T-helper 1 cell (primary cell): ENCODE data around the gene GPATCH4.
"Not testable (repeated sequence)": the region's sequence is repeated elsewhere in the genome, so short reads cannot be mapped to it uniquely, and the experiment has no call there.

ENCODE experiments used
- DNase-seq, 5 donors: peaks; one replicate each; pipeline ENCODE4 v3.0.0-alpha.2; 2012 to 2020
- total RNA-seq, 4 donors: gene quantifications; one replicate each; lab custom pipeline; 2026; lab: John Stamatoyannopoulos, UW

Gene GPATCH4
- total RNA-seq, result 17.0 to 32.1 (median 28.5) reads per million in 4 donors

DNA sequence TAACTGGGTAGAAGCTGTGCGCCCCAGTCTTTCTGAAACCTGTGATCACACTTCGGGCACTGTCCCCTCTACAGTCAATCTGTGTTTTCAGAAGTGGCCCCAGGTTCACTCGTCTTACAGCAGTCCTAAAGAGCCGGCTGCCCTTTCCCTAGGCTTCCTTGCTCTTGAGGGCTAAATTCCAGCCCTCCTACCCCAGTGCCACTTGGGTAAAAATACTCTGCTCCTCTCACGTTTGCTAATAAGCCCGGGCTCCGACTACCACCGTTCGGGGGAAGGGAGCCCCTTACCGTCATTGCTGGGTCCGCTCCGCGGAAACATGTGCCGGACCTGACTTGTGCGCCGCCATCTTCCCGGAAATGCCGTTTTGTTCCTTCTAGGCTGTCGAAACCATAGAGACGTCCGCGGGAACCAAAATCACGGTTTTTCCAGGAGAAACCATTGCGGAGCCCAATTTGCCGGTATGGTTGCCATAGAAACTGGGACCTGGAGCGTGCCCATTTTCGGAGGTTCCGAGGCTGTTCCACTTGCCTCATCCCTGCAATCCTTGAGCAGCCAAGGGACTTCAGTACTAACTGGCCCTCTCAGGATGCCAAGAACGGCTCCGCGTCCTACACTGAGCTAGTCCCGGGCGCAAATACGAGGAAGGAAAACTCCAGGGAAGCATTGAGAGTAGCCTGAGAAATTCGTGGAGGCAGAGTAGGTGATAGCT lies at the start of gene GPATCH4:
TSS of gene GPATCH4 (minus strand) at position 358 of the 709 bp plus-strand sequence.
- DNase-seq, result peak; percentile 42 to 87 (median 65)

DNA sequence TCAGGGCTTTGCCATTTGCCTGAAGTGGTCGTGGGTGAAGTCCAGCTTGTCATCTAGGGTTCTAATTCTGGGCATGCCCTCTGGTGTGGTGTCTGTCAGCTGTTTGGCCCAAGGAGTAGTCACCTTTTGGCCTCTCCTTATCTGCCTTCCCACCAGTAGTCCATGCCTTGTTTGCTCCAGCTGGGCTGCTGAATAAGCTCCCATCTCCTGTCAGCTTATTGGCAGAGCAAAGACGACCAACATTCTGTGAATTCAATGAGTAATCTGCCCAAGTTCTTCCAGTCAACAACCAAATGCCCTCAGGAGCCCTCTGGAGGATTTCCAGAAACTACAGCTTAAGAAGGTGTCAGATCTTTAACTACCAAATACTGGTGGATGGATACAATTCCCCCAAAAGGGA lies 47.7 kb upstream of the GPATCH4 start:
- DNase-seq, result no peak

DNA sequence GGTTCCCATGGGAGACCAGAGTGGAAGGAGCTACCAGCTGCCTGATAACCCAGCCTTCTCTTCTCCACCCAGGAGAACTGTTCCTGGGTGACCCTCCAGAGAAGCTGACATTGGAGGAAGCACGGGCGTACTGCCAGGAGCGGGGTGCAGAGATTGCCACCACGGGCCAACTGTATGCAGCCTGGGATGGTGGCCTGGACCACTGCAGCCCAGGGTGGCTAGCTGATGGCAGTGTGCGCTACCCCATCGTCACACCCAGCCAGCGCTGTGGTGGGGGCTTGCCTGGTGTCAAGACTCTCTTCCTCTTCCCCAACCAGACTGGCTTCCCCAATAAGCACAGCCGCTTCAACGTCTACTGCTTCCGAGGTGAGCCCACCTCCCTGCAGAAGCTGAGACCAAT lies 47.2 kb upstream of the GPATCH4 start:
- no peak for DNase-seq

DNA sequence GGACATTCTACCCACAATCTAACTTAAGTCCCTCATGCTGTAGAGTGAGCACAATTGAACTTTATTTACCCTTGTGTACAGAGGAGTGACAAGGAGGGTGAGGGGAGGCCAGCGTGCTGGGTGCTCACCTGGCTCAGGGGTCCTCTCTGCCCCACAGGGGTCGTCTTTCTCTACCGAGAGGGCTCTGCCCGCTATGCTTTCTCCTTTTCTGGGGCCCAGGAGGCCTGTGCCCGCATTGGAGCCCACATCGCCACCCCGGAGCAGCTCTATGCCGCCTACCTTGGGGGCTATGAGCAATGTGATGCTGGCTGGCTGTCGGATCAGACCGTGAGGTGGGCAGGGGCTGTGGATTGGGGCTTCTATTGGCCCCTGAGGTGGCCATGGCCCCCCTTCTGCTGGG lies 46.1 kb upstream of the GPATCH4 start:
- DNase-seq, result no peak

DNA sequence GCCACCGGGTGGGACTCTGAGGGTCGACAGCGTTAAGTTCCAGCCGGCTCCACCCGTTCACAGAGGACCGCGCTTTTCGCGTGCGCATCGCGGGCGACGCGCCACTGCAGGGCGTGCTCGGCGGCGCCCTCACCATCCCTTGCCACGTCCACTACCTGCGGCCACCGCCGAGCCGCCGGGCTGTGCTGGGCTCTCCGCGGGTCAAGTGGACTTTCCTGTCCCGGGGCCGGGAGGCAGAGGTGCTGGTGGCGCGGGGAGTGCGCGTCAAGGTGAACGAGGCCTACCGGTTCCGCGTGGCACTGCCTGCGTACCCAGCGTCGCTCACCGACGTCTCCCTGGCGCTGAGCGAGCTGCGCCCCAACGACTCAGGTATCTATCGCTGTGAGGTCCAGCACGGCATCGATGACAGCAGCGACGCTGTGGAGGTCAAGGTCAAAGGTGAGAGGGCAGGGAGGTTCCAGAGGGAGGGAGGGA lies 45.5 kb upstream of the GPATCH4 start:
- no peak for DNase-seq

DNA sequence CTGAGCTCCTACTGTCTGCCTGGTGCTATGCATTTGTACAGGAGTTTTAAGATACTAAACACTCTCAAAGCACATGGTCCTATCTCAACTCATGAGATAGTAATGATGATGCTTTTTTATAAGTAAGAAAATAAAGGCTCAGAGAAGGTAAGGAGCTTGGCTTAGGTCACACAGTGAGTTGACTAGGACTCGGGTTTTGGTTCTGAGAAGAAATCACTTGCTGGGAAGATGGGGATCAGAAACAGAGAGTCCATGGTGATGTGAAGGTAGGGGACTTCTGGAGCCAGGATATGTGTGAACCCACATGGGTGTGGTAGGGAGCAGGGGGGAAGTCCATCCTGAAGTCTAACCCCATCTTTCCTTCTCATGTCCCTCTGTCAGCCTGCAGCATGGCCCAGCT lies 44.4 kb upstream of the GPATCH4 start:
- no peak for DNase-seq

DNA sequence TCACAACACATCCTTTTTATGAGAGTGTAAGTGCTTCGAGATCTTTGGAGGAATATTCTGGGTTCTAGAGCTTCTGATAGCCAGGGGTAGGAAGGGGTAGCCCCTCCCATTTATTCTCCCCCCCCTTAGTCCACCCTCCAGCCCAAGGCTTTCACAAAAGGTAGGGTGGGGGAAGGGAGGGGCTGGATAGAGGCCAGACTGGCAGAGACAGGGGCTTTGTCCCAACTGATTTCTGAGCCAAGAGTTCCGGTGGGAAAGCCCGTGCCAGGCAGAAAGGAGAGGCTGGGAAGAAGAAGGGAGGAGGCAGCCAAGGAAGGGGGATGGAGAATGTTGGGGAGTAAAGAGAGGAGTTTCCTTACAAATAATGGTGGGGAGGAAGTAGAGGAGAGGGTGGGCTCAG lies 43.8 kb upstream of the GPATCH4 start:
- DNase-seq, result no peak

DNA sequence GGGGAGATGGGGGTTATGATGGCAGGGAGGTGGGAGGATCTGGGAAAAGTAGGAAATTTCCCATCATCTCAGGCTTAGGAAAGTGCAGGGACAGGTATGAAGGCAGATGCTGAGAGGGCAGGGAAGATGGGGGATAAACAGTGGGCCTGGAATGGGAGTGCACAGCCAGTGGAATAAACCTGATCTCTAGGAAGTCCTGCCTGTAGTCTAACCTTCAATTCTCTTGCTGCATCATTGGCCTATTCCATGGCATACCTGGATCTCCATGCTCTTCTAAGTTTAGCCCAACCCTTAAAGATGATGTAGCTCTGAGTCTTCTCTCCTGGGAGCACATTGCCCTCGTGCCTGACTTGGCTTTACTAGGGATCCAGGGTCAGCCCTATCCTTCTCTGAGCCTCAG lies 43.4 kb upstream of the GPATCH4 start:
- no peak for DNase-seq

DNA sequence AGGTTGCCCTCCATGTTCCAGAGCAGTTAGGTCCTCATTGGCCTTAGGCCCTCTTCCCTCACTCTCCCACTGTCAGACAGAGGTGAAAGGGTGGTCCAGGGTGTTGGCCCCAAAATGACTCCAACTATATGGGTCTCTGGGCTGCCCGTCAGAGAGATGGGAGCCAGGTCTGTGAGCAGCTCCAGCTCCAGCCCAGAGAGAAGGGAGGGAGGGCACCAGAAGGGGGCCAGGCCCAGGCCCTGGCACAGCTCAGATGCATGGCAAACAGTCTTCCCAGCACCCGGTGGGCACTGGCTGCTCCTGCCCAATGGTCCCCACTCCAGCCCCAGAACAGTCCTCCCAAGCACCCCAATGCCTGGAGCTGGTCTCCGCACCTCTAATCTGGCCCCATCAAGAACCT lies 42.9 kb upstream of the GPATCH4 start:
- no peak for DNase-seq

DNA sequence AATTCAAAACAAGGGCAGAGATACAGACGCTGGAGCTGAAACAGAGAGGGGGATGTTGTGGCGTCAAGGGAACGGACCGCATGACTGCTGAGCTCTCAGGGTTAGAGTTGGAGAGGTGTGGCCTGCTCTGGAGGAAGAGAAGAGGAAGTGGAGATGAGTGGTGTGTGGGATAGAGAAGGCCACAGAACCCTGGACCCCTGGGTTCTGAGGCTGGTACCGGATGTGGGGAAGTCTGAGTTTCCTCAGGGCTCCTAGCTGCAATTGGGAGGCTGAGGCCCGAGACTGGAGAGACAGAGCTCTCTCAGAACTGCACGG lies 42.5 kb upstream of the GPATCH4 start:
- peak in 1 of 5 donors; percentile 67 for DNase-seq

DNA sequence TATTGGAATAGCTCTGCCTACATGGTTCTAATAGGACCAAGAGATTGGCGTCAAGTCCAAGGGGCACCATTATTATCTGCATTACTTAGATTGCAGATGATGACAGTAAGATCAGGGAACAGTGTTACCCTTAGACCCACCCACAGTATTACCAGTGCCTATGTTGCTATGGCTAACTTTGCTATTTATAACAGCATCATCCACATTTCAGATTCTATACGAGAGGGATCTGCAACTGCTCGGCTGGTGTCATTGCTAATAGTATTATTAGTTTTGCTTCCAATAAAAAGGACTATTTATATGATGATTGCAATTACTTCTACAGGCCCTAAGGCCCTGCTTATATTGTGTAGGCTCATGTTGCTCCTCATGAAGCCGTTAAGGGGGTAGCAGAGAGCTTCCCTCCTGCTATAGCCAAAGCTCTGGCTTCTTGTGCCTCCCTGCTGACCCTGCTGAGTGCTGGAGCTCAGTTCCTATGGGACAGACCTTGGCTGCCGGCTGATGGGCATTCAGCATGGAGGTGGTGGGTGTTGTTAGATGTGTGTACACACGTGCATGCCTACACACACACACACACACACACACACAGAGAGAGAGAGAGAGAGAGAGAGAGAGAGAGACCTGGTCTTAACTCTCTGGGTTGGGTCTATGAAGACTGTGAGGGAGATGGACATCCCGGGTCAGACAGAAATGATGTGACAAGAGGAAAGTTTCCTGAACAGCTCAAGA lies 41.9 kb upstream of the GPATCH4 start:
- no peak for DNase-seq

DNA sequence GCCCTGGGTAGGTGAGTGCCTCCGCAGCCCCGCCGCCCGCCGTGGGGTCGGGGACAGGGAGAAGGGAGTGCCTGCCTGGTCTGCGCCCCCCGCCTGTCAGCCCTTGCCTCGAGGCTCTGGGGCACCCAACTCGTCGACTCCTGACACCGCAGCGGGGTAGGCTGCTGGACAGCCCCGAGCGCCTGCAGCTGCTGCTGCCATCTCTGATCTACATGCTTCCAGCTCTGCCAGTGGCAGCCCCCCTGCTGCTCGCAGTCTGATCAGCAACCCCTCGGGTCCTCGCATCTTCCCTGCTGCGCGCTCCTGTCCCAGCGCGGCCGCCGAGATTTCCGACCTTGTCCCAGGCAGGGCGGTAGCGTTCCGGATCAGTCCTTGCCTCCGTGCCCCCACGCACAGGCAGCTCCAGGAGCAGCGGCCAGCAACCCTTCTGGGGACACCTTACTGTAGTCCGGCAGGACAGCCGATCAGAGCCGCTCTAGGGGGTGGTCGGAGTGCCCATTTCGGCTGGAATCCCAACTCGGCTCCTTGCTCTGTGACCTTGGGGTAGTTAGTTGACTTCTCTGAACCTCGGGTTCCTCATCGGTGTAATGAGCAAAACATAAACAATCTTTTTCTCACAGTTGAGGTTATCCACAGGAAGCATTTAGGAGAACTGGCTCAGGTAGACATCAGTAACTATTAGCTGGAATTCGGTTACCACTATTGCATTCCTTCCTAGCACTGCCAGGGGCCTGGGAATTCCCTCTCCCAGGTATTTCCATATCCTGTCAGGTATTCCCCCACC lies 41.2 kb upstream of the GPATCH4 start:
- DNase-seq, result no peak

DNA sequence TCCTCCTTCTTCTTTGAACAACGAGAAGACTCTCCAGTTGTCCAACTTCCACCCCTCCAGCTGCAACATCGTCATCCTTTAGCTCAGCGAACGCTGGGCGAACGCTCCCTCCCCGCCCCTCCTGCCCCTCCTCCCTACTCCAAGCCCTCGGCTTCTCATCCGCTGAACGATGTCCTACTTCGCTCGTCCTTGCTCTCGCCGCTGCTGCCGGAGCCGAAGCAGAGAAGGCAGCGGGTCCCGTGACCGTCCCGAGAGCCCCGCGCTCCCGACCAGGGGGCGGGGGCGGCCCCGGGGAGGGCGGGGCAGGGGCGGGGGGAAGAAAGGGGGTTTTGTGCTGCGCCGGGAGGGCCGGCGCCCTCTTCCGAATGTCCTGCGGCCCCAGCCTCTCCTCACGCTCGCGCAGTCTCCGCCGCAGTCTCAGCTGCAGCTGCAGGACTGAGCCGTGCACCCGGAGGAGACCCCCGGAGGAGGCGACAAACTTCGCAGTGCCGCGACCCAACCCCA lies 40.5 kb upstream of the GPATCH4 start, which contains the start of gene BCAN:
TSS of gene BCAN (plus strand) at position 357 of the 504 bp plus-strand sequence. CDS start 3,938 bp downstream, outside the sequence.
- DNase-seq, result no peak

DNA sequence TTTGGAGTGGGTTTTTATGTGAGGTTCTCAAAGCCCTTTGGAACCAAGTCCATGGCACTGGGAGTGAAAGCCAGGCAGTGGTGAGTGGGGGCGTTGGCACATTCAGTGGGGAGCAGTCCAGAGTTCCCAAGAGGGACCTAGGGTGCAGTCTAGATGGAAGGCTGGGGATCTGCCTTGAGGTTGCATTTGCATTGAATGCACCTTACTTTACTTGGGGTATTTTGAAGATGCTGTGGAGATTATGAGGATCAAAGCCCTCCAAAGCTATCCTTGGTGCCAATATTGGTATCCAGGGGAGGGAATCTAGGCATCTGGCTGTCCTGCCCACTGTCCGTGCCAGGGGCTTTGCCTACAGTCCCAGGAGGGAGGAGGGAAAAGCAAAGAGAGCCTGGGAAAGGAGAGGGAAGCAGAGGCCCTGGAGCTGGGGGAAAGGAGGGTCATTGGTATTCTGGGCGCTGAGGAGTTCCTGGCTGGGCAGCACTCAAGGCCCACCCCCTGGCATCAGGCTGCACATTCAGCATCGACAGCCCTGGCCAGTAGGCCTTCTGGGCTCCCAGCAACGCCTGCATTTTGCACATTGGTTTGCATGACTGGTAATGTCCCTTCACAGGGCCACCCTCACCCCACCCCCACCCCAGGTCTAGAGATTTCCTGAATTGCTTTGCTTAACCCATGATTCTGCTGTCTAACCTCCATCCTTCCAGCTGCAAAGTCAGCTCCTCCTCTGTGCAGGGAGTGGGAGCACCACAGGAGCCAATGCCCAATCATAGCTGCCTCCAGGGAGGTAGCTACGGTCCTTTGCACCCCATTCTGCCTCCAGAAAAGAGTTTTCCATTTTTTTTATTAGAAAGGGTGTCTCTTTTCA lies 39.8 kb upstream of the GPATCH4 start:
- no peak for DNase-seq

DNA sequence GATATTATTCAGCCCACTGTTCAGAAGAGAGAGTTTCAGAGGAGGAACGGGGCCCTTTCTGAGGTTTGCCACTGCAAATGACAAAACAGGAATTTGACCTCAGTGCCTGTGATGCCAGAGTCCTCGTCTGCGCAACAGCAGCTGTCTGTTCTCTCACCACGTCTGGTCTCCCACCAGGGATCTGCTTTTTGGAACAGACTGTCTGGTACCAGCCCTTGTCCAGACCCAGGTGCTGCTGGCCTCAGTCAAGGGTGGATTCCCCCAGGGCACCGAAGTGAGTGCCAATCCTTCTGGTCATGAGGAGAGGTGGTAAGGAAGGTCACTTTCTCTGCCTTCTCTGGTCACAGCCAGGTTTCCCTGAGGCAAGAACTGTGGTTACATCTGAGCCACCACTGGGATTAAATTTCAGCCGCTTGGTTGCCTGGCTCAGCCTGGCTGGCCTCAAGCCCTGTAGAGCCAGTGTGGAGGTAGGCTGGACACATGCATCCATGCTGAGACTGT lies 38.4 kb upstream of the GPATCH4 start:
- no peak for DNase-seq

DNA sequence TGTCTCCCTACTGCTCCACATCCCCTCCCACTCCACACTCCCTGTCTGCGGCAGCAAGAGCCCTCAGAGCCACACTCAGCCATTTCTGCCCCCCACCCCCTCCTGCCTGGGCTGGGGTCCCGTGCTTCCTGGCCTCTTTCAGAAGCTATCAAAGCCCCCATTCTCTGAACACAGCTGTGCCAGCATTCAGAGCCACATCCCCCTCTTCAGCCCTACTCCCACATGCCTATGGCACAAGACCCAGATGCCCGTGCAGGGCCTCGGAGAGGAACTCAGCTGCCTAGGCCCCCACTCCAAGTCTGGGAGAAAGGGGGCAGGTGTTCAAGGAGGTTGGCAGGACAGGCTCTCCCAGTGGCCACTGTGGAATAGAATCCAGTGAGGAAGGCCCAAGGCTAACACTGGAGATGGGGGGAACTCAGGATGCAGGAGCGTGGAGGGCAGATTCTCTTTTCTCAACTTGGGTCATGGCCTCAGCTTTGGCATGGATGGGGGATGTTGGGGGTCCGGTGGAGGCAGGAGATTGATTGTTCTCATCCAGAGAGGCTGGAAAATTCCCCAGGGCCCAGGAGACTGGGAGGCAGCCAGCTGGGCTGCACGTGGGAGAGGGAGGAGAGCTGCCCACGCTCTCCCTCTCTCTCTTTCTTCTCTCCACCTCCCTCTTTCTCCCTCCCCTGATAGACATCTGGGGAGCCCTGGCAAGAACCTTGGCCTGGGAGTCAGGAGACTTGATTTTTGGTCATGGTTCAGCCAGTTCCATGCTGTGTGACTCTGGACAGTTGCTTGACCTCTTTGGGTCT lies 37.1 kb upstream of the GPATCH4 start:
- no peak for DNase-seq

DNA sequence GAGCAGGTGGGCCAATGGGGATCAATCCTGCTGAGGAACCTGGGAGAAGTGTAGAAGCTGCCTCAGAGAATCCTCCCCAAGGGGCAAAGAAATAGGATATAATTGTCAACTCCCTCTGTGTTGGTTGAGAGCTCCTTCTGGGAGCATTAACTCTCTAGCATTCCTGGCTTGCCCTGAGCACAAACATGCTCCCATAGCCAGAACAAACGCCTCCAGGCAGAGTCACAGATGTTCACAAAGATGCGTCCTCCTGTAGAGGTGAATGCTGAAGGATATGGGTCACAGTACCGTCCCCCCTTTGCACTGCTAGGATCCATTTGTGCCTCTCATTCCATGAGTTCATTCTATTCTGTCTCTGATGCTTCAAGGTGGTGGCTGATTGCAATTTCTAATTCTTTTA lies 31.1 kb upstream of the GPATCH4 start:
- DNase-seq, result no peak

DNA sequence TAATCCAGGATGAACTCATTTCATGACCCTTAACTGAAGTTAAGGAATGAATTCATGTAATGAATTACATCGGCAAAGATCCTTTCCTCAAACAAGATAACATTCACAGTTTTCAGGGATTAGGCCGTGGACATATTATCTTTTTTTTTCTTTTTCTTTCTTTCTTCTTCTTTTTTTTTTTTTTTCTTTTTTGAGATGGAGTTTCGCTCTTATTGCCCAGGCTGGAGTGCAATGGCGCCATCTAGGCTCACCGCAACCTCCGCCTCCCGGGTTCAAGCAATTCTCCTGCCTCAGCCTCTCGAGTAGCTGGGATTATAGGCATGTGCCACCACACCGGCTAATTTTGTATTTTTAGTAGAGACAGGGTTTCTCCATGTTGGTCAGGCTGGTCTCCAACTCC lies 29.9 kb upstream of the GPATCH4 start:
- DNase-seq, result not testable (repeated sequence)

DNA sequence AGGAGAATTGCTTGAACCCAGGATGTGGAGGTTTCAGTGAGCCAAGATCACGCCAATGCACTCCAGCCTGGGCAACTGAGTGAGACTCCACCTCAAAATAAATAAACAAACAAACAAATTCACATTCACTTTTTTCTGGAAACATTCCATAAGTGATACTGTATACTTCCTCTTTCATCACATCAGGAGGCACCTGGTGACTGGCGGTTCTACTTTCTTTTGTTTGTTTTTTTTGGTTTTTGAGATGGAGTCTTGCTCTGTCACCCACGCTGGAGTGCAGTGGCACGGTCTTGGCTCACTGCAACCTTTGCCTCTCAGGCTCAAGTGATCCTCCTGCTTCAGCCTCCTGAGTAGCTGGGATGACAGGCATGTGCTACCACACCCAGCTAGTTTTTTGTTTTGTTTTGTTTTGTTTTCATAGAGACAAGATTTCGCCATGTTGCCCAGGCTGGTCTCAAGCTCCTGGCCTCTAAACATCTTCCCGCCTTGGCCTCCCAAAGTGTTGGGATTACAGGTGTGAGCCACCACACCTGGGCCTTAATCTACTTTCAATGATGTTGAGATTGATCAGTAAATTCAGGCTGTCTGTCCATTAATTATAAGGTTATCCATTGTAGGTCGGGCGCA lies 28.7 kb upstream of the GPATCH4 start:
- DNase-seq, result no peak

DNA sequence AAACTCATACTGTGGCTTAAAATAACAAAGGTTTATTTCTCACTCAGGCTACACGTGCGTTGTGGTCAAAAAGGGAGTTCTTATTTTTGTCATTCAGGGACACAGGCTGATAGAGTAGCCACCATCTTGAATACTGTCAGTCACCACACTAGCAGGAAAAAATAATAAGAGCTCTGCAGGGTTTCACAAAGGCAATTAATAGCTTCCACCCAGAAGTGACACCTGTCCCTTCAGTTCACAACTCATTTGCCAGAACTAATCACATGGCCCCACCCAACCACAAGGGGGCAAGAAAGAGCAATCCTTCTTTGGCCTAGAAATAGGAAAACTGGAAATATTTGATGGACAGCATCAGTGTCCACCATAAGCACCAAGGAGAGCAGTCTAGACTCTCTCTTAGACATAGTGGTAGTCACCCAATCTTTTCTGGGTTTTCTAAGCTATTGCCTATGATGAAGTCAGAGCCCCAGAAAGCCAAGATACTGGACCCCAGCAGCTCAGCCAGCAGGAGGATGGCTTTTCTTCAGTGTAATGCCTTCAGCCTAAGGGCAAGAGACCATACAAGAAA lies 26.1 kb upstream of the GPATCH4 start:
- DNase-seq, result peak in 1 of 5 donors; percentile 26
